Neuronal stem cell (in vitro differentiated cells): ENCODE results near the gene AATF.
A peak's percentile ranks its signal among the peaks of the same experiment; 100 is the strongest.

Experiments
- DNase-seq: peaks from one replicate; pipeline ENCODE4 v3.0.0-alpha.2; 2013; ENCODE audit warnings: low spot score
- H2AFZ ChIP-seq: one replicate; pipeline ENCODE4 v1.6.1; 2013; ENCODE audit warnings: mild to moderate bottlenecking, low read length, inconsistent platforms
- H2AK5ac ChIP-seq: 2 replicates; pipeline ENCODE4 v1.6.1; 2013; ENCODE audit warnings: low read depth, mild to moderate bottlenecking, inconsistent platforms, low read length, moderate library complexity, mixed read lengths
- H2BK120ac ChIP-seq: 2 replicates; pipeline ENCODE4 v1.6.1; 2013; ENCODE audit warnings: low read depth, mild to moderate bottlenecking, inconsistent platforms, low read length, moderate library complexity, mixed read lengths
- H2BK12ac ChIP-seq: one replicate; pipeline ENCODE4 v1.6.1; 2013; ENCODE audit warnings: low read length, inconsistent platforms
- H2BK15ac ChIP-seq: 2 replicates; pipeline ENCODE4 v1.6.1; 2013; ENCODE audit warnings: mild to moderate bottlenecking, low read length, inconsistent platforms, mixed read lengths
- H2BK5ac ChIP-seq: one replicate; pipeline ENCODE4 v1.6.1; 2013; ENCODE audit warnings: inconsistent platforms, mild to moderate bottlenecking, low read length, moderate library complexity
- H3K14ac ChIP-seq: one replicate; pipeline ENCODE4 v1.6.1; 2013; ENCODE audit warnings: low read length, inconsistent platforms
- H3K18ac ChIP-seq: 2 replicates; pipeline ENCODE4 v1.6.1; 2013; ENCODE audit warnings: low read length, inconsistent platforms
- H3K23ac ChIP-seq: 2 replicates; pipeline ENCODE4 v1.6.1; 2013; ENCODE audit warnings: low read depth, mild to moderate bottlenecking, mixed read lengths, low read length, inconsistent platforms; ENCODE audit not compliant: poor library complexity
- H3K27ac ChIP-seq: replicated peaks from 3 replicates; pipeline ENCODE4 v1.5.1; 2013; ENCODE audit warnings: low read length, inconsistent platforms
- H3K27me3 ChIP-seq, 3 experiments: 2 replicates each; pipeline ENCODE4 v1.6.1; 2013; ENCODE audit warnings: low read length in 3 of 3, mild to moderate bottlenecking in 2 of 3, inconsistent platforms in 1 of 3, low read depth in 1 of 3, mixed read lengths in 1 of 3, moderate library complexity in 1 of 3; ENCODE audit not compliant: control insufficient read depth in 3 of 3, insufficient read depth in 3 of 3
- H3K36me3 ChIP-seq, 2 donors: replicated peaks in 1 of 2; 2 replicates each; pipeline ENCODE4 v1.6.1; 2013; ENCODE audit warnings: low read length in 2 of 2; ENCODE audit not compliant: control insufficient read depth in 2 of 2, insufficient read depth in 2 of 2
- H3K4ac ChIP-seq: 2 replicates; pipeline ENCODE4 v1.6.1; 2013; ENCODE audit warnings: inconsistent platforms, mild to moderate bottlenecking, low read length, moderate library complexity
- H3K4me1 ChIP-seq, 2 donors: 1 replicate in 1 of 2; 2 replicates in 1 of 2; pipeline ENCODE4 v1.6.1; 2013; ENCODE audit warnings: low read length in 2 of 2, low read depth in 1 of 2; ENCODE audit not compliant: control insufficient read depth in 2 of 2, insufficient read depth in 1 of 2
- H3K4me2 ChIP-seq: one replicate; pipeline ENCODE4 v1.6.1; 2013; ENCODE audit warnings: mild to moderate bottlenecking, low read length, inconsistent platforms; ENCODE audit not compliant: insufficient read depth, poor library complexity, severe bottlenecking
- H3K4me3 ChIP-seq, 2 donors: 2 replicates each; pipeline ENCODE4 v1.5.1; 2013; ENCODE audit warnings: low read length in 2 of 2, mild to moderate bottlenecking in 2 of 2, inconsistent platforms in 1 of 2, moderate library complexity in 1 of 2
- H3K79me1 ChIP-seq: one replicate; pipeline ENCODE4 v1.6.1; 2013; ENCODE audit warnings: low read depth, mild to moderate bottlenecking, inconsistent platforms, low read length, moderate library complexity
- H3K9ac ChIP-seq: one replicate; pipeline ENCODE4 v1.6.1; 2013; ENCODE audit warnings: mild to moderate bottlenecking, low read depth, low read length, inconsistent platforms; ENCODE audit not compliant: poor library complexity
- H3K9me3 ChIP-seq, 2 donors: replicated peaks in 1 of 2; 2 replicates each; pipeline versions ENCODE3 to v1.6.1; 2013; ENCODE audit warnings: low read length in 2 of 2, mild to moderate bottlenecking in 2 of 2, inconsistent platforms in 1 of 2, low read depth in 1 of 2, mixed read lengths in 1 of 2, moderate library complexity in 1 of 2; ENCODE audit not compliant: control insufficient read depth in 2 of 2, insufficient read depth in 1 of 2
- H4K8ac ChIP-seq: one replicate; pipeline ENCODE4 v1.6.1; 2013; ENCODE audit warnings: low read depth, mild to moderate bottlenecking, inconsistent platforms, low read length, moderate library complexity
- H4K91ac ChIP-seq: one replicate; pipeline ENCODE4 v1.6.1; 2013; ENCODE audit warnings: low read length, low read depth, mild to moderate bottlenecking, inconsistent platforms; ENCODE audit not compliant: poor library complexity
- WGBS, 2 donors: extraction: QIAGEN DNeasy Blood & Tissue Kit; methylation state at CpG; one replicate each; pipeline ENCODE4 v1.1.7; 2013; ENCODE audit warnings: missing lambda C conversion rate in 2 of 2, mixed read lengths in 1 of 2; ENCODE audit not compliant: insufficient read length in 2 of 2, insufficient replicate concordance in 1 of 2; ENCODE audit errors: extremely low coverage in 2 of 2; 5-methylcytosine and 5-hydroxymethylcytosine counted together

The AATF gene

DNA sequence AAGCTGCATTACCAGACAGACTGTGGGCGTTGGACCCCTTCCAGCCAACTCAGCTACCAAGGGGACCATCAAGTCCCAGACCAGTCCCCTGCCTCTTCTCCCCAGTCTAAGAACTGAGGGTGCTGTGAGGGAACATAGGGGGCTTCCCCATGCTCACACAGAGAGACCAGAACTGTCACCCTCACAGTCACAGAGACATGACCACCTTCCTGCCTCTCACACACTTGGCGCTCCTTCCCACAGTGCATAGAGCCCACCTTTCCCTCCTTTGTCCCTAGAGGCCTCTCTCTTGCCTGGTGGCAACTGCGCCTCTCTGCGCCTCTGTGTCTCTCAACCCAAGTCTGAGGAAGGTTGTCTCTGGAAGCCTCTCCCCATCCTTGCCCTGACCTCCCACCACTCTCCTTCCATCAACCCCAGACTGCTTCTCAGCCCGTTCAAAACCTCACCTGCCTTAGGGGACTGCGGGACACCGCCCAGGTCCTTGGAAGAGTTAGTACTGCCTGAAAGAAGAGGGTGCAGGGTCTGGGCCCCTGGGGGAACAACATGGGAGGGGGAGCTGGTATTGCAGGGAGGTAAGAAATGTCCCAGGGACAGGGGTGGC lies 17.6 kb upstream of the AATF start:
- Histone ChIP-seq H3K18ac (no peak overlapping the region), H3K23ac (no peak overlapping the region), H2BK5ac (no peak overlapping the region), H4K91ac (no peak overlapping the region), H3K9me3 (no peaks in the 10 kb centered on the region), H3K4me1 (peaks cover 28% of the 10 kb centered on the region in 2 donors), H3K4ac (no peak overlapping the region), H2BK120ac (no peak overlapping the region), H3K9ac (no peak overlapping the region), H3K27ac (no peak overlapping the region), H3K27me3 (peaks cover 60 to 99% (median 88%) of the 10 kb centered on the region in 3 experiments), H3K79me1 (no peaks in the 10 kb centered on the region), H2BK12ac (no peak overlapping the region), H3K4me3 (no peak overlapping the region), H3K14ac (no peak overlapping the region), H2AK5ac (no peak overlapping the region), H3K36me3 (no peaks in the 10 kb centered on the region), H3K4me2 (no peak overlapping the region), H2AFZ (no peak overlapping the region), H4K8ac (no peak overlapping the region), H2BK15ac (no peak overlapping the region)
- no peak for DNase-seq
- no CpG with 5 or more reads among the region's 7 CpGs for WGBS, 2 donors

DNA sequence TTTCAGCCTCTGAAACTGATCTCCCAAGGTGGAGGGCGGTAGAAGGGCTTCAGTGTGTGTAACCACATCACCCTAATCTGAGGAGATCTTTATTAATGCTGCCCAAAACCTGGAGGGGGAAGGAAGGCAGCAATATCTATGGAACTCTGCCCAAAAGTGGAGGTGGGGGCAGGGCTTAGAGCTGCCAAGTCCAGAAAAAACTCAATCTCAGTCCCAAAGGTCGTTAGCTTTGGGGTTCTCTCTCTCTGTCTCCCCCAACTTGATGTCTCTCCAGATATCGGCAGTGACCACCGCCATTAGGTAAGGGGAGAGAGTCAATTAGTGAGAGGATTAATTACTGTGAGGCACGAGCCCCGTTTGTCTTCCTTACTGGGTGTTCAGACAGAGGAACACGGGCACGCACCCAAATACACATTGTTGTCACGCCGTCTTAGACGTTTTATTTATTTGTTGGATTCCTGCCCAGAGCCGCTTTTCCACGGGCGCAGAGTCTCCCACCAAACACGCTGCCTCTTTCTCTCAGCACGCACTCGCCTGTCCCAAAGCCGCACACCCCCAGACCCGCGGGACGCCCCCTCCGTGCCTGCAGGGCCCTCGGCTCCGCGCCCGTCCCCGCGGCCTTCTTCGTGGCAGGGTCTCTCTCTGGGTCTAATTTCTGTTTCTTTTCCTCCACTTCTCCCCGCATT lies 16.9 kb upstream of the AATF start:
- Histone ChIP-seq H2BK120ac (no peak overlapping the region), H2BK12ac (no peak overlapping the region), H3K27ac (no peak overlapping the region), H3K9me3 (no peaks in the 10 kb centered on the region), H3K18ac (no peak overlapping the region), H3K14ac (no peak overlapping the region), H3K4me3 (no peak overlapping the region), H3K23ac (no peak overlapping the region), H2BK15ac (peak overlapping the region; percentile 56), H3K9ac (no peak overlapping the region), H2BK5ac (no peak overlapping the region), H4K8ac (no peak overlapping the region), H4K91ac (no peak overlapping the region), H3K4me1 (peaks cover 30 to 32% of the 10 kb centered on the region in 2 donors), H3K79me1 (no peaks in the 10 kb centered on the region), H2AK5ac (no peak overlapping the region), H3K27me3 (peaks cover 63 to 99% (median 95%) of the 10 kb centered on the region in 3 experiments), H2AFZ (no peak overlapping the region), H3K4me2 (no peak overlapping the region), H3K36me3 (no peaks in the 10 kb centered on the region), H3K4ac (no peak overlapping the region)
- no CpG with 5 or more reads among the region's 30 CpGs for WGBS, 2 donors
- no peak for DNase-seq

DNA sequence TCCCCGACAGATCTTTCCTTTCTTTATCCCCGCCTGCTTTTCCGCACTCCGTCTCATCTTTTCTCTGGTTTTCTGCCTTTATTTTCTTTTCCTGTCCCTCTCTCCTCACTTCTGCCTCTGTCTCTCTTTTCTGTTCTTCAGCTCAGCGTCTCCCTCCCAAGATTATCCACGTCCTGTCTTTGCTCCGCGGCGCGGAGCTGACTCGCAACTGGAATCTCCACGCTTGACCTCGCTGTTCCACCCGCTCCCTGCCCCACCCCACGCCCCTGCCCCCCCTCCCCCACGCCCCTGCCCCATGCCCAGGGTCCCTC lies 16.4 kb upstream of the AATF start:
- H4K91ac ChIP-seq, result no peak overlapping the region
- H3K23ac ChIP-seq, result no peak overlapping the region
- H3K4me3 ChIP-seq, result no peak overlapping the region
- H2AK5ac ChIP-seq, result no peak overlapping the region
- no peak overlapping the region for H4K8ac ChIP-seq
- WGBS, 2 donors, result no CpG with 5 or more reads among the region's 16 CpGs
- H3K14ac ChIP-seq, result no peak overlapping the region
- peak overlapping the region; percentile 56 for H2BK15ac ChIP-seq
- no peaks in the 10 kb centered on the region for H3K9me3 ChIP-seq
- no peak overlapping the region for H3K18ac ChIP-seq
- no peak overlapping the region for H2BK12ac ChIP-seq
- H3K79me1 ChIP-seq, result no peaks in the 10 kb centered on the region
- H2BK5ac ChIP-seq, result no peak overlapping the region
- H2AFZ ChIP-seq, result no peak overlapping the region
- DNase-seq, result no peak
- H3K27me3 ChIP-seq, result peaks cover 66 to 100% (median 99%) of the 10 kb centered on the region in 3 experiments
- no peak overlapping the region for H3K27ac ChIP-seq
- H3K4me1 ChIP-seq, result peaks cover 33 to 36% of the 10 kb centered on the region in 2 donors
- H3K4ac ChIP-seq, result no peak overlapping the region
- no peak overlapping the region for H2BK120ac ChIP-seq
- H3K36me3 ChIP-seq, result no peaks in the 10 kb centered on the region
- no peak overlapping the region for H3K4me2 ChIP-seq
- no peak overlapping the region for H3K9ac ChIP-seq

DNA sequence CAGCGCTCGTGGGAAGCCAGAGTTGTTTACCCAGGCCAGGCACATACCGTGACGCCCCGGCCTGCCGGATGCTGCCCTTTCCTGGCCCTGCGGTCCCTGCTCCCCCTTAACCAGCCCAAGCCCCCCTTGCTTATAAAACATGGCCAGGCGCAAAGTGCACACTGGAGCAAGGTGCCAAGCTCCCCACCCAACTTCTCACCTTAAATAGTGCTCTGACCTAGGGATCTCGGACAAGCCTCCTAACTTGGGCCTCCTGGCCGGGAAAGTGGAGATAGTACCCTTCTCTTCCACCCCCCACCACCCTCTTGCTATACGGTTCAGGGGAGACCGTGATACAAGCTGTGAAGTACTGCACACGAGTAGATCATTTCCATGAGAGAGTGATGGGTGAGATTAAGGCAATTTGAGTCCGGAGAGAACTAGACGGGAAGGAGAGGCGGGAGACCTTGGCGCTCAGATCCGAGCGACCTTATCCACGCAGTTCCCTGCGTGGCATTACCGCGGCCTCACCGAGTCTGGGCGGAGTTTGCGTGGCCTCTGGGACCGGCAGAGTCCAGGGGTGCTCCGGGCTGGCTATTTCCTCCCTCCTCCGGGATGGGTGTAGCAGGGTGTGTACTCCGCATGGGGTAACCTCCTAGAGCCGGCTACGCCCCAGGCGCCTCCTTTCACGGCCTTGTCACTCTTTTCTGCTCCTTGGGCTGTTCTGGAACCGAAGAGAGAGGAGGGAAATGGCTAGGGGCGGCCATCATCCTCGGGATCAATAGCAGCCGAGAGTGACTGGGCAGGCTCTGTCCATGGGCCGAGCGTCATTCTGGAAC lies 15.9 kb upstream of the AATF start:
- Histone ChIP-seq H4K91ac (no peak overlapping the region), H2BK15ac (no peak overlapping the region), H3K79me1 (no peaks in the 10 kb centered on the region), H2BK12ac (no peak overlapping the region), H4K8ac (no peak overlapping the region), H2BK120ac (no peak overlapping the region), H3K9me3 (no peaks in the 10 kb centered on the region), H3K9ac (no peak overlapping the region), H2AFZ (no peak overlapping the region), H3K4me1 (peaks cover 29 to 33% of the 10 kb centered on the region in 2 donors), H3K27ac (no peak overlapping the region), H2AK5ac (no peak overlapping the region), H3K23ac (no peak overlapping the region), H3K4ac (no peak overlapping the region), H3K4me3 (no peak overlapping the region), H3K4me2 (no peak overlapping the region), H3K14ac (no peak overlapping the region), H3K18ac (peak overlapping the region; percentile 41), H2BK5ac (no peak overlapping the region), H3K27me3 (peaks cover 70 to 100% (median 99%) of the 10 kb centered on the region in 3 experiments), H3K36me3 (no peaks in the 10 kb centered on the region)
- WGBS, 2 donors, result no CpG with 5 or more reads among the region's 40 CpGs
- DNase-seq, result no peak
